GM18526 (cell line): ENCODE measurements around the gene IQCM.

Experiments used
- POLR2A ChIP-seq: IDR thresholded peaks from 3 replicates; pipeline ENCODE4 v1.6.1; 2011; ENCODE audit not compliant: insufficient read length; ENCODE audit errors: extremely low read depth

IQCM gene

GRCh38 chr4:149815743-149816142, at the start of gene IQCM:
Gene IQCM, minus strand, starts transcription at chr4:149815843. Its CDS starts 73,152 bp downstream, at chr4:149742691.
- no peak for TF ChIP-seq POLR2A

GRCh38 chr4:149857446-149857845, 41.8 kb upstream of the IQCM start:
- TF ChIP-seq POLR2A = no peak

GRCh38 chr4:149845743-149846142, 30.1 kb upstream of the IQCM start:
- no peak for TF ChIP-seq POLR2A

GRCh38 chr4:149841686-149842085, 26.0 kb upstream of the IQCM start:
- TF ChIP-seq POLR2A = no peak

GRCh38 chr4:149838036-149838435, 22.4 kb upstream of the IQCM start:
- no peak for TF ChIP-seq POLR2A

- TF ChIP-seq POLR2A = no peak
Measured at GRCh38 chr4:149836546-149836945, 20.9 kb upstream of the IQCM start.

GRCh38 chr4:149835280-149835679, 19.6 kb upstream of the IQCM start:
- no peak for TF ChIP-seq POLR2A

- TF ChIP-seq POLR2A = no peak
Measured at GRCh38 chr4:149831656-149832208, 16.1 kb upstream of the IQCM start.

- no peak for TF ChIP-seq POLR2A
Measured at GRCh38 chr4:149830823-149831222, 15.2 kb upstream of the IQCM start.

- no peak for TF ChIP-seq POLR2A
Measured at GRCh38 chr4:149825336-149825735, 9.7 kb upstream of the IQCM start.

GRCh38 chr4:149823769-149824221, 8.2 kb upstream of the IQCM start:
- no peak for TF ChIP-seq POLR2A

GRCh38 chr4:149801416-149801815, 14.2 kb downstream of the IQCM start:
- no peak for TF ChIP-seq POLR2A

- no peak for TF ChIP-seq POLR2A
Measured at GRCh38 chr4:149799546-149799945, 16.1 kb downstream of the IQCM start.

GRCh38 chr4:149796381-149796780, 19.3 kb downstream of the IQCM start:
- no peak for TF ChIP-seq POLR2A

- TF ChIP-seq POLR2A = no peak
Measured at GRCh38 chr4:149795256-149795655, 20.4 kb downstream of the IQCM start.

GRCh38 chr4:149794352-149794751, 21.3 kb downstream of the IQCM start:
- TF ChIP-seq POLR2A = no peak

GRCh38 chr4:149793459-149793858, 22.2 kb downstream of the IQCM start:
- no peak for TF ChIP-seq POLR2A
